GM08714 (cell line): ENCODE results near the gene LHX3.
A peak's percentile ranks its signal among the peaks of the same experiment; 100 is the strongest.

Source experiments
- H3K4me3 ChIP-seq: fragments of 200-500 bp; sonication (Bioruptor generic); 2 replicates; pipeline ENCODE4 v1.5.1; 2014; ENCODE audit warnings: mild to moderate bottlenecking, low read length, inconsistent platforms
- ZNF274 ChIP-seq: IDR thresholded peaks from 2 replicates; pipeline ENCODE4 v1.6.1; 2012; ENCODE audit warnings: mild to moderate bottlenecking, low read depth, low read length

LHX3 gene

DNA sequence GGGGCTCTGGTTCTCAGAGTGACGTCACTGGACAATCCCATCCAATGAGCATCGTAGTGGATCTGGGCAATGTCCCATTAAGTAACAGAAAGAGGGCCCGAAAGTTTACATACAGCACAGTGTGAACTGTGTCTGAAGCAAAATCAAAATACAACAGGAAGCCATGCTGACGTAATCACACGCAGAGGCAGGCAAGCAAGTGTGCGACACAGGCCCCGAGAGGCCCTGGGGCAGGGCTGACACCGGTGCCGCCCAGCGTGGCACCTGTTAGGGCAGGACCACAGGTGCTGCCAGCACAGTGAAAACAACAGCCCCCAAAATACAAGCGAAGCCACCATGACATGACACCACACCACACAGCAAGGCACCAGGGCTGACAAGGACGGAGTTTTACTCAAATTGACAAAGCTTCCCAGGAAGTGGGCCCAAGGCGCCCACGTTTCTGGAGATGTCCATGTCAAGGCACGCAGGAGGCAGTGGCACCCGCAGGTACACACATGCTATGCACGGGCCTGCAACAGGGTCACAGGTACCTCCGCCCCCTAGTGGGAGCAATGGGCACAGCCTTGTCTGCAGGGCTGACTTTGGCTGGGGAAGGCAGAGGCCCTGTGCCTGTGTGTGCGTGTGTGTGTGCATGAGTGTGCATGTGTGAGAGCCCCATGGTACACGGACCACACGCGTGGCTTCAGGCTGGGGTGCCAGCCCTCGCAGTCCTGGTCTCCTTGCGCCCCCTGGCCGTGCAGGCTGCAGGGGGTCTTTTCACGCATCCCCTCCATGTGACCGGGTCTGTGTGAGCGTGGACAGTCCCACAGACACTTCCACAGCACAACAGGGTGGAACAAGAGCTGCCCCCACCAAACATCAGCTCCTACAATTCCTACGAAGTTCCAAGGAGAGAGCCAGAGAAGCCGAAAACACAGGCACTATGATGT lies 21.1 kb upstream of the LHX3 start:
- TF ChIP-seq ZNF274: no peak
- H3K4me3 ChIP-seq: peak overlapping the region; percentile 3; the same call in 1 of the 2 replicates

DNA sequence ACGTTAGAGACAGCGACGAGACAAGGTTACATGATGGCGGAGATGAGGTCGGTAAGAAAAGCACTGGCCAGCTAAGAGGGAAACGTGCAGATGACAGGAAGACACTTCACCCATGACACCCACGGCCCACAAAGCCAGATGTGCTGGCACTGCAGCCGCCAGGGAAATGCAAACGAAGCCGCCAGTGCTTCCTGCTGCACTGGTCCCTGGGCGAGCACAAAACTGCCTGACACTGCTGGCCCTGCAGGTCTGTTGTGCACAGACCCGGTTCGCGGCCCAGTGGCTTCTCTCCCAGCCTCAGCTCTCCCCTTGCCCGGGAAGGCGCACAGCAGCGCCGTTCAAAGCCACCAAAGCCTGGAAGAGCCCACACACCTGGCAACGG lies 20.4 kb upstream of the LHX3 start:
- peak overlapping the region; percentile 1; the same call in 1 of the 2 replicates for H3K4me3 ChIP-seq
- no peak for TF ChIP-seq ZNF274

DNA sequence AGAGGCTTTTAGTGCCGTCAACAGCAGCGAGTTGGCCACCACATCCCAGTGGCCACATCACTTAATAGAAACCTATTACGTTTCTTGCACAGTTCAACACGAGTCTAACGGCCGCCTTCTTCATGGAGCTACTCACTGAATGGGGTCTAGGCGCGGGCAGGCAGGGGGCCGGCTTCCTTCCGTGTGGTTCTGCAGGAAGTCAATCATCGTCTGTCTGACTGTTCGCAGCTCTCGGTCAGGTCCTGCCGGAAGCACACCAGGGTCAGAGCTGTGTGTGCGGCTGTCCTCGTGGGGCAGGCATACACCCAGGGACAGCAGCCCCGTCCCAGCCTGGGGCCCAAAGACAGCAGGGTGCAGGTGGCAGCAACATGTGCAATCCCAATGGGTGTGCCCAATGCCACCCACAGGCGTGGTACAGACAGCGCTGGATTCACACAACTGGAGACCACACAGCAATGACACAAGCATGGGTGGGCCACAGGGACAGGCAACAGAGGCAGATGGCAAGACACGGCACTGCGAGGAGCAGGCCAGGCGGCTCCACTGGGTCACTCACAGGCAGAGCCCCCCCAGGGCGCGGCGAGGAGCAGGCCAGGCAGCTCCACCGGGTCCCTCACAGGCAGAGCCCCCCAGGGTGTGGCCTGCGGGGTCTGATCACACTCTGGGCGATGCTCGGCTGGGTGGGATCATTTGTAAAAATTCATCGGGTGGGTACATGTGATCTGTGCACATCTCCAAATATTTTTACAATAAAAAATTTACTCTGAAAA lies 19.1 kb upstream of the LHX3 start:
- no peak overlapping the region for H3K4me3 ChIP-seq
- no peak for TF ChIP-seq ZNF274

DNA sequence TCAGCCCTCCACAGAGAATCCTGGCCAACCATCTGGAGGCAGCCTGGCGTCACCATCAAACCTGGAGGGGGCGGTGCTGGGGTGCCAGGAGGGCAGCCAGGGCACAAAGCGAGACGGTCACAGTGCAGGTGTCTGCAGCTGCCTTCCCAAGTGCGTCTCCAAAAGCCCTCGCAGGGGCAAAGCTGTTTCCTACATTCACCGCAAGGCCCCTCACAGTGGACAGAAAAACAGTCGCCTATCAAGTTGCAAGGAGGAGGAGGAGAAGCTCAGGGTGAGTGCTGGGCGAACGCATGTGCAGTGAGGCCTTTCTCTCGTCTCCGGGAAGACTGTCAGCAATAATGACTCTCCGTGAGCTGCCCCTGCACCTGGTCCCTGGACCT lies 18.0 kb upstream of the LHX3 start:
- TF ChIP-seq ZNF274: no peak

DNA sequence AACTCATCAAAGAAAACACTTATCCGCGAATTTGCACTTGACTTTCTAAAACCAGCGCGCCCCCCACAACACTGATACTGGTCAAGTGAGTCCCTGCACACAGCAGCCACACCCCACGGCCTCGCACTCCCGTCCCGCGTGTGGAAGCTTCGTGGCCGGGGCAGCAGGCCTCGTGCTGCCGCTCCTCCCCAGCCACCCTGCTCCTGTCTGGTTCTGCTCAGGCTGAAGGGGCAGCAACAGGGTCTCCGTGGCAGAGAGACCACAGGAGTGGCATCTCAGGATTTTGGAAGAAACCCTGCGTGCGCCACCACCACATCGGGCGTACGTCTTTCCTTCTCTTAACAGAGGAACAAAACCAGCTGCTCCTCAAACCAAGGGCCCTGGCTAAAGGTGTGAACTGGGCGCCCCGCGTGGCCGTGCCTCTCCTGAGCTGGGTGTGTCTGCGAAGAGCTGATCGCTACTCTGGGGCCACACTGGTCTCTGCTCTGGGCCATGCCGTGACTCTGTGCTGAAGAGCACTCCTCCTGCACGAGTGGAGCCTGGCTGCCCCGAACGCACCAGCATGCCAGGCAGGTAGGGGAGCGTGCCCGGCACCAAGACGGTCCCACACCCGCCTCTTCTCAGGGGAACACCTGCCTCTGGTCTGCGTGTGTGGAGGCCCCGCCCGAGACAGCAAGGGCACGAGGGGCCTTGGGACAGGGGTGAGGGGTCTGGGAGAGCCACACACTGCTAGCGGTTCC lies 17.4 kb upstream of the LHX3 start:
- no peak overlapping the region for H3K4me3 ChIP-seq
- TF ChIP-seq ZNF274: no peak

More for the DNA sequence above, 18.0 kb upstream of the LHX3 start:
- no peak overlapping the region for H3K4me3 ChIP-seq

DNA sequence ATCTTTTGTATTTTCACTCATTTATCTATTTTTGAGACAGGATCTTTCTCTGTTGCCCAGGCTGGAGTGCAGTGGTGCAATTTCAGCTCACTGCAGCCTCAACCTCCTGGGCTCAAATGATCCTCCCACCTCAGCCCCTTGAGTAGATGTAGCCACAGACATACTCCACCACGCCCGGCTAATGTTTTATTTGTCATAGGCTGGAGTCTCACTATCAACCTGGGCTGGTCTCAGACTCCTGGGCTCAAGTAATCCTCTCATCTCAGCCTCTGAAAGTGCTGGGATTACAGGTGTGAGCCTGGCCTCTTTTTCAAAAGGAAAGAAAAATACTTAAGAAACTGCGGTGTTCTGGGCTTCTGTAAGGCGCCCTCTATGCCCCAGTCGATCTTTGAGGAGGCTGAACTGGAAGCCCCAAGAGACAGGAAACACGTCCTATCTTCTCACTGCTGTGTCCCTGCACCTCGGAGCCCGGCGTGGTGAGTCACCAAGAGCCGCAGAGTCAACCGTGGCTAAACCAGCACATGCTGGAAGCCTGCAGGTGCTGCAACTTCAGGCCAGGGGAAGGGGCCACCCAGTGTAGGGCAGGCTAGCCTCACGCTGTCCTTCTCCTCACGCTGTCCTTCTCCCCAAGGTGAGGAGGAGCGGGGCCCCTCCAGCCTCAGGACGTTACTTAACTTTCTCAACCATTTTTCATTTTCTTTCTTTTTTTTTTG lies 15.2 kb upstream of the LHX3 start:
- TF ChIP-seq ZNF274: no peak
- no peak overlapping the region for H3K4me3 ChIP-seq

DNA sequence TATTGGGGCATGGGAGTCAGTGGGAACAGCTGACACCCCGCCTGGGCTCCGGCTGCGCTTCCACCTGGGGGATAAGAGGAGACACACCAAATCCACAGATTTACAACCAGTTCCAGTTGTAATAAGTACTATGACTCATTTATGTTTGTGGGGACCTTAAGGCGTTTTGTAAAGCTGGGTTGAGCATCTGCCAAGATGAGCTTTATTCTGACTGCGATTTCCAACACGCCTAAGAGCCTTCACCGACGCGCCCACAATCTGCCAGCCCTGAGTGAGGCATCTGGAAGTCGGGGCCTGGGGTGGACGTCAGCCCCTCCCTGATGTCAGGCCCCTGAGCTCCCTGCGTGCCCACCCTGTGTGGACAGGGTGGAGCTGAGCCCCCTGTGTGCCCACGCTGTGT lies 14.3 kb upstream of the LHX3 start:
- no peak for TF ChIP-seq ZNF274
- no peak overlapping the region for H3K4me3 ChIP-seq

DNA sequence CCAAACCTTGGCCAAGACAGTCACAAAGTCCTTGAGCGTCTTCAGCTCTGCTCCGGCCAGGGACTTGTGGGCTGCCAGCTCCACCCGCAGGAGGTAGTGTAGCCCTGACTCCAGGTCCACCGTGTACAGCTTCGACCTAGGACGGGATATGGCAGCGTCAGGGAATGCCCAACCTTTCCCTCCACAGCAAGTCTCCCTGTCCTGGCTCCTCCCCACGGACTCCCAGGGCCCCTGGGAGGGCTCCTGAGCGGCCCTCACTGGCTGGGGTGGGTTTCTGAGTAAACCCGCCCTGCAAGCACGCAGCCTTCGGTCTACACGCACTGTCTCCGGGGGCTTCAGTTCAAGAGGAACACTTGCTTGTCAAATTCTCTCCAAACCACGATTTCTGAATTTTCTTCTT lies 13.7 kb upstream of the LHX3 start:
- H3K4me3 ChIP-seq: no peak overlapping the region
- no peak for TF ChIP-seq ZNF274

DNA sequence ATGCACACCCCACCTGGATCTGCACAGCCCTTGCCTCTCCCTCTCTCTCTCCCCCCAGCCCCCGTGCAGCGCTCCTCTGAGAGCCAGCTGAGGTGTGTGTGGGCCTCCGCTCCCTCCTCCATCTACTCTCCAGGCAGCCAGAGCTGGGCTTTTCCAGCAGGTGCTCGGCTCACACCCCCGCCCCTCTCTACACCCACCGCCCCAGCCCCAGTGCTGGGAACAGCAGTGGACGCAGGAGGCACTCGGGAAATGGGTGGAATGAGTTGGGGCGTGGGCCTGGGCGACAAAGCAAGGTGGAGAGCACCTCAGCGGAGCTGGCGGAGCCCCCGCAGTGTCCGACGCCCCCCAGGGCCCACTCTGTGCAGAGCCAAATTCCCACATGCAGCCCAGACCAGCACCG lies 13.3 kb upstream of the LHX3 start:
- no peak for TF ChIP-seq ZNF274
- no peak overlapping the region for H3K4me3 ChIP-seq

DNA sequence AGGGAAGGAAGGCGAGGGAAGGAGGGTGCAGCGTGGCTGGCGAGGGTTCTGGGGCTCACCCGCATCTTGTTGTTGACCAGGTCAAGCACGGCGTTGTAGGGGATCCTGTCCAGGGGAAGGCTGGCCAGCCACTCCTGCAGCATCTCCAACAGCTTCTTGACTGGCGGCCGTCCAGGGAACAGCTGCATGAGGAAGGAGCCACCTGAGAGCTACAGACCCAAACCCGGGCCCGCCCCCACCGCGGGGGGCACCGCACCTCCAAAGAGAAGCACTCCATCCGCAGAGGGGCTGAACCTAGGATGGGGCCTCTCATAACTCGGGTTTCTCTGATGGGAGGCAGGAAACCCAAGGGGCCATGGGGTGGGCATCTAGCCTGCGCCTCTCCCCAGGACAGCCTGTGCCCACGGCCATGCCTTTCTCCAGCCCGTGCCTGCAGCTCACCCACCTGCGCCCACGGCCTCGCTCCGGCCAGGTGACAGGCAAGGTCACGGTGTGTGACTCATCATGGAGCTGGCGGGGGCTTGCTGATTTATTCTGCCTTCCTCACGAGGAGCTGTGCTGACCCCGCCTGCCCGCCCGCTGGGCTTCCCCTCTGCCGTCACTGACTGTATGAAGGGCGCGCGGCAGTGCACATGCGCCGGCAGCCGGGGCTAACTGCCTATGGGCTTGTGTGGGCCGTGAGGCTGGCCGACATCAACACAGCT lies 11.8 kb upstream of the LHX3 start:
- TF ChIP-seq ZNF274: no peak
- H3K4me3 ChIP-seq: no peak overlapping the region

DNA sequence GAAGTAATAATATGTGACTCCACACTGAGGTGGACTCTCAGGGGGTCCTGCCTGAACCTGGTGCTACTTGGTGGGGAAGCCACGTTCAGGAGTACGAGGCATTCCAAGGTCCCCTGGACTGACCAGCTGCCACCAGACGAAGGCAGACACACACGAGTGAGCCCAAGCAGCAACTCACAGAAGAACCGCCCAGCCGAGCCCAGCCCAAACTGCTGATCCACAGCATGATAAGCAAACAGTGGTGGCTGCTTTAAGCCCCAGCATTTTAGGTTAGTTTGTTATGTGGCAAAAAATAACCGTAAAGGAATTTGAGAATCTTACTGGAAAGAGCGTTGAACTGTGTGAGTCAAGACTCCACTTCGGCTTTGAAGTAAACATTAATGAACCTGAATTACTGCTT lies 8.8 kb upstream of the LHX3 start:
- H3K4me3 ChIP-seq: no peak overlapping the region
- TF ChIP-seq ZNF274: no peak

DNA sequence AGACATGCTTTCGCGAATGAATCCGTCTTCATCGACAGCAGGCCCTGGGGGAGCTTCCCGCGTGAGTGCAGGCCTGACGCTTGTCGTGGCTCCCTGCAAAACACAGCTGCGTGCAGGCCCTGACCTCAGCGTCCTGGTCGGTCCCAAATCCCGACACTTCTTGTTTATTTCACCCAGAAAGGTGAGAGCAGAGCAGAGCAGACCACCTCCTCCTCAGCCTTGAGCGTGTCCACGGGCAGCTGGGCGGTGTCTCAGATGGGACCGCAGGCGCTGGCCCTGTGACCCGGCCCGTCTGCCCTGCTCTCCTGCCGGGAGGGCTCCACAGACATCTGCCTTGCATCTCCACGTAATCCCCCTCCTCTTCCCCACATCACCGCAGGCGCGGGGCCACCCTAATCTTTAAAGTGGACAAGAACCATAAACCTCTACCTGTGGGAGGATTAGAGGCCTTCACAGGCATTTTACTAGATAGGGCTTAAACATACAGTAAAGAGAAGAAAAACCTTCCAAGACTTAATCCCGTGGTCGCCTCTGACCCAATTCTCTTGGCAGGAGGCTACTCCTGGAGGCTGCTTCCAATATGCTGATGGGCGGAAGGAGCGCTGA lies 7.5 kb upstream of the LHX3 start:
- H3K4me3 ChIP-seq: no peak overlapping the region
- TF ChIP-seq ZNF274: no peak
